Measurements from ENCODE around the gene CDC37.
A peak's percentile ranks its signal among the peaks of the same experiment; 100 is the strongest.

The CDC37 gene

DNA sequence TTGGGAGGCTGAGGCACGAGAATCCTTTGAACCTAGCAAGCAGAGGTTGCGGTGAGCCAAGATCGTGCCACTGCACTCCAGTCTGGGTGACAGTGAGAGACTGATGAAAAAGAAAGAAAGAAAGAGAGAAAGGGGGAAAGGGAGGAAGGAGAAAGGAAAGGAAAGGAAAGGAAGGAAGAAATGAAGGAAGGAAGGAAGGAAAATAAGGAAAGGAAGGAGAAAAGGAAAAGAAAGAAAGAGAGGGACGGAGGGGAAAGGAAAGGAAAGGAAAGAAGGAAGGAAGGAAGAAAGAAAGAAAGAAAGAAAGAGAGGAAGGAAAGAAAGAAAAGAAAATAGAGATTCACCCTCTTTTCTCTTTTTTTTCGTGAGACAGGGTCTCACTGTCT lies 25.6 kb upstream of the CDC37 start:
- TF ChIP-seq PPARA (CRISPR knock-in tag; IDR thresholded peaks at IDR 0.05; ENCODE audit: borderline replicate concordance) (no peak), ZFP30 (CRISPR knock-in tag; IDR thresholded peaks at IDR 0.05) (no peak), ZFP3 (CRISPR knock-in tag; IDR thresholded peaks at IDR 0.05) (no peak), ZNF565 (CRISPR knock-in tag; conservative IDR thresholded peaks at IDR 0.05; ENCODE audit: low read depth) (no peak), ZNF8 (CRISPR knock-in tag; IDR thresholded peaks at IDR 0.05) (no peak), RARB (CRISPR knock-in tag; IDR thresholded peaks at IDR 0.05) (no peak), BACH2 (CRISPR knock-in tag; IDR thresholded peaks at IDR 0.05; ENCODE audit: borderline replicate concordance) (no peak), GLIS3 (CRISPR knock-in tag; IDR thresholded peaks at IDR 0.05) (no peak)
- TF ChIP-seq, protein P1, sequence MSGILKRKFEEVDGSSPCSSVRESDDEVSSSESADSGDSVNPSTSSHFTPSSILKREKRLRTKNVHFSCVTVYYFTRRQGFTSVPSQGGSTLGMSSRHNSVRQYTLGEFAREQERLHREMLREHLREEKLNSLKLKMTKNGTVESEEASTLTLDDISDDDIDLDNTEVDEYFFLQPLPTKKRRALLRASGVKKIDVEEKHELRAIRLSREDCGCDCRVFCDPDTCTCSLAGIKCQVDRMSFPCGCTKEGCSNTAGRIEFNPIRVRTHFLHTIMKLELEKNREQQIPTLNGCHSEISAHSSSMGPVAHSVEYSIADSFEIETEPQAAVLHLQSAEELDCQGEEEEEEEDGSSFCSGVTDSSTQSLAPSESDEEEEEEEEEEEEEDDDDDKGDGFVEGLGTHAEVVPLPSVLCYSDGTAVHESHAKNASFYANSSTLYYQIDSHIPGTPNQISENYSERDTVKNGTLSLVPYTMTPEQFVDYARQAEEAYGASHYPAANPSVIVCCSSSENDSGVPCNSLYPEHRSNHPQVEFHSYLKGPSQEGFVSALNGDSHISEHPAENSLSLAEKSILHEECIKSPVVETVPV (CRISPR knock-in tag; IDR thresholded peaks at IDR 0.05) = no peak
- TF ChIP-seq, protein P2, sequence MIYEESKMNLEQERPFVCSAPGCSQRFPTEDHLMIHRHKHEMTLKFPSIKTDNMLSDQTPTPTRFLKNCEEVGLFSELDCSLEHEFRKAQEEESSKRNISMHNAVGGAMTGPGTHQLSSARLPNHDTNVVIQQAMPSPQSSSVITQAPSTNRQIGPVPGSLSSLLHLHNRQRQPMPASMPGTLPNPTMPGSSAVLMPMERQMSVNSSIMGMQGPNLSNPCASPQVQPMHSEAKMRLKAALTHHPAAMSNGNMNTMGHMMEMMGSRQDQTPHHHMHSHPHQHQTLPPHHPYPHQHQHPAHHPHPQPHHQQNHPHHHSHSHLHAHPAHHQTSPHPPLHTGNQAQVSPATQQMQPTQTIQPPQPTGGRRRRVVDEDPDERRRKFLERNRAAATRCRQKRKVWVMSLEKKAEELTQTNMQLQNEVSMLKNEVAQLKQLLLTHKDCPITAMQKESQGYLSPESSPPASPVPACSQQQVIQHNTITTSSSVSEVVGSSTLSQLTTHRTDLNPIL (CRISPR knock-in tag; IDR thresholded peaks at IDR 0.05; ENCODE audit: low read depth) = no peak
- TF ChIP-seq, protein P3, sequence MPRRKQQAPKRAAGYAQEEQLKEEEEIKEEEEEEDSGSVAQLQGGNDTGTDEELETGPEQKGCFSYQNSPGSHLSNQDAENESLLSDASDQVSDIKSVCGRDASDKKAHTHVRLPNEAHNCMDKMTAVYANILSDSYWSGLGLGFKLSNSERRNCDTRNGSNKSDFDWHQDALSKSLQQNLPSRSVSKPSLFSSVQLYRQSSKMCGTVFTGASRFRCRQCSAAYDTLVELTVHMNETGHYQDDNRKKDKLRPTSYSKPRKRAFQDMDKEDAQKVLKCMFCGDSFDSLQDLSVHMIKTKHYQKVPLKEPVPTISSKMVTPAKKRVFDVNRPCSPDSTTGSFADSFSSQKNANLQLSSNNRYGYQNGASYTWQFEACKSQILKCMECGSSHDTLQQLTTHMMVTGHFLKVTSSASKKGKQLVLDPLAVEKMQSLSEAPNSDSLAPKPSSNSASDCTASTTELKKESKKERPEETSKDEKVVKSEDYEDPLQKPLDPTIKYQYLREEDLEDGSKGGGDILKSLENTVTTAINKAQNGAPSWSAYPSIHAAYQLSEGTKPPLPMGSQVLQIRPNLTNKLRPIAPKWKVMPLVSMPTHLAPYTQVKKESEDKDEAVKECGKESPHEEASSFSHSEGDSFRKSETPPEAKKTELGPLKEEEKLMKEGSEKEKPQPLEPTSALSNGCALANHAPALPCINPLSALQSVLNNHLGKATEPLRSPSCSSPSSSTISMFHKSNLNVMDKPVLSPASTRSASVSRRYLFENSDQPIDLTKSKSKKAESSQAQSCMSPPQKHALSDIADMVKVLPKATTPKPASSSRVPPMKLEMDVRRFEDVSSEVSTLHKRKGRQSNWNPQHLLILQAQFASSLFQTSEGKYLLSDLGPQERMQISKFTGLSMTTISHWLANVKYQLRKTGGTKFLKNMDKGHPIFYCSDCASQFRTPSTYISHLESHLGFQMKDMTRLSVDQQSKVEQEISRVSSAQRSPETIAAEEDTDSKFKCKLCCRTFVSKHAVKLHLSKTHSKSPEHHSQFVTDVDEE (CRISPR knock-in tag; IDR thresholded peaks at IDR 0.05) = no peak
- no peak for ATAC-seq

DNA sequence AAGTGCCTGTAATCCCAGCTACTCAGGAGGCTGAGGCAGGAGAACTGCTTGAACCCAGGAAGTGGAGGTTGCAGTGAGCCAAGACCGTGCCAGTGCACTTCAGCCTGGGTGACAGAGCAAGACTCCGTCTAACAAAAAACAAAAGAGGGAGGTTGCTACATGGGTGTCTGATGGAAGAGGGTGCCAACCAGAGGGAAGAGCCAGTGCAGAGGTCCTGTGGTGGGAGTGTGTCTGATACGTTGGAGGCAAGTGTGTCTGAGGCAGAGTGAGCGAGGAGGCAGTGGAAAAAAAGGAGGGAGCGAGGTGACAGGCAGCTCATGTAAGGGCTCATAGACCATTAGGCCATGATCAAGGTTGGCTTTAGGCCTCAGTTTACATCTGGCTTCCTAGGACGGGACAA lies 23.8 kb upstream of the CDC37 start:
- no peak for TF ChIP-seq ARNTL (CRISPR knock-in tag; IDR thresholded peaks at IDR 0.05; ENCODE audit: borderline replicate concordance, low read depth)
- TF ChIP-seq, protein P1 (CRISPR knock-in tag; IDR thresholded peaks at IDR 0.05) = no peak
- ATAC-seq = no peak

DNA sequence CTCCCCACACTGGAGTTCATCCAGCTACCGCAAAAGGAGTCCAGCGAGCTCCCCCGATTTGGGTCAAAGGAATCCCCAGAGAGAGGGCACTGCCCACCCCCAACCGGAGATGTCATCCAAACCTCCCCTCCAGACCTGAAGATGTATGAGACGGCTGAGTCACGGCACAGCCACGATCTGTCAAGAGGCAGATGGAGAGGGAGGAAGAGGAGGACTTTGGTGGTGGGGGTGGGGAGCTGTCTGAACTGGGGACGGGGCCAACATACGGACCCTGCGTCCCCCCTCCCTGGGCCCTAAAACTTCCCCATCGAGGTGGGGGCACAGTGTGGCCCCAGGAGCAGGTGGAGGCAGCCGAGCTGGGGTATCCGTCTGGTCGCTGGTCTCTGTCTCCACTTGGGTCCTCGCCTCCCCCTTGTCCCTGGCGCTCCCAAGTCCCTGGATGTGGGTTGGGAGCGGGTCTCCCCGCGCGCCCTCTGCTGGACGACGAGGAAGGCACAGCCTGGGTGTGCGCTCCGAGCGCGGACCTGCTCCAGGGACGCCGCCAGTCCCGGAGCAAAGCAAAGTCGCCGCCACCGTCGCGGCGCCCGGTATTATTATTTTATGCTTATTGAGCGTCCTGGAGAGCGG lies 20.8 kb upstream of the CDC37 start:
- peak; percentile 93 for ATAC-seq
- TF ChIP-seq ZC3H10 (CRISPR knock-in tag; IDR thresholded peaks at IDR 0.05) (no peak), OSR1 (CRISPR knock-in tag; IDR thresholded peaks at IDR 0.05) (no peak), ISL1 (CRISPR knock-in tag; IDR thresholded peaks at IDR 0.05) (no peak), ESRRG (CRISPR knock-in tag; IDR thresholded peaks at IDR 0.05) (no peak), ZFP3 (CRISPR knock-in tag; IDR thresholded peaks at IDR 0.05) (no peak), GLIS3 (CRISPR knock-in tag; IDR thresholded peaks at IDR 0.05) (no peak), ZFP30 (CRISPR knock-in tag; IDR thresholded peaks at IDR 0.05) (no peak), CSDC2 (CRISPR knock-in tag; IDR thresholded peaks at IDR 0.05) (no peak), ARNTL (CRISPR knock-in tag; IDR thresholded peaks at IDR 0.05; ENCODE audit: borderline replicate concordance, low read depth) (no peak), ZNF8 (CRISPR knock-in tag; IDR thresholded peaks at IDR 0.05) (no peak), TOX (CRISPR knock-in tag; IDR thresholded peaks at IDR 0.05; ENCODE audit: borderline replicate concordance) (no peak)
- TF ChIP-seq, protein P2 (CRISPR knock-in tag; IDR thresholded peaks at IDR 0.05; ENCODE audit: low read depth) = no peak
- TF ChIP-seq, protein P1 (CRISPR knock-in tag; IDR thresholded peaks at IDR 0.05) = no peak
